ELR (cell line): ENCODE data around the gene ZNF423.
"Not testable (repeated sequence)": the region's sequence is repeated elsewhere in the genome, so short reads cannot be mapped to it uniquely, and the experiment has no call there.

ENCODE experiments used
- DNase-seq: peaks from one replicate; pipeline ENCODE4 v3.0.0-alpha.2; 2015; ENCODE audit warnings: low read depth

ZNF423 gene

GRCh38 chr16:49506058-49507013 is 349.6 kb downstream of the ZNF423 start:
- not testable (repeated sequence) for DNase-seq

- no peak for DNase-seq
These were observed 350.4 kb downstream of the ZNF423 start for GRCh38 chr16:49505556-49505955.

- no peak for DNase-seq
These were observed 351.3 kb downstream of the ZNF423 start for GRCh38 chr16:49504626-49505025.

- DNase-seq: no peak
These were observed 351.9 kb downstream of the ZNF423 start for GRCh38 chr16:49504023-49504364.

GRCh38 chr16:49503256-49504022 is 352.5 kb downstream of the ZNF423 start:
- DNase-seq: no peak

- DNase-seq: no peak
These were observed 353.6 kb downstream of the ZNF423 start for GRCh38 chr16:49502136-49502881.

GRCh38 chr16:49499869-49500610 is 355.9 kb downstream of the ZNF423 start:
- DNase-seq: no peak

GRCh38 chr16:49499414-49499785 is 356.5 kb downstream of the ZNF423 start:
- DNase-seq: no peak

- no peak for DNase-seq
These were observed 357.1 kb downstream of the ZNF423 start for GRCh38 chr16:49498666-49499413.

GRCh38 chr16:49498264-49498663 is 357.6 kb downstream of the ZNF423 start:
- DNase-seq: no peak

- DNase-seq: no peak
These were observed 358.4 kb downstream of the ZNF423 start for GRCh38 chr16:49497466-49497865.

GRCh38 chr16:49496656-49497055 is 359.3 kb downstream of the ZNF423 start:
- no peak for DNase-seq

GRCh38 chr16:49495596-49496355 is 360.1 kb downstream of the ZNF423 start:
- no peak for DNase-seq

GRCh38 chr16:49494891-49495566 is 360.9 kb downstream of the ZNF423 start:
- no peak for DNase-seq

GRCh38 chr16:49494474-49494873 is 361.4 kb downstream of the ZNF423 start:
- DNase-seq: no peak

- DNase-seq: no peak
These were observed 362.1 kb downstream of the ZNF423 start for GRCh38 chr16:49493836-49494235.

- no peak for DNase-seq
These were observed 362.9 kb downstream of the ZNF423 start for GRCh38 chr16:49492896-49493626.

GRCh38 chr16:49491771-49492761 is 363.8 kb downstream of the ZNF423 start:
- DNase-seq: no peak
